H1 (cell line): ENCODE results near the gene PGP. TPM values are rescaled to one million over a fixed set of nuclear protein-coding genes. Genes with fewer than 3 reads are reported as not detected.

Source experiments
- CTCF ChIA-PET: fragments of 300-600 bp; sonication (Branson Sonifier 250); formaldehyde crosslinking; loops from one replicate; lab custom pipeline; 2021; ENCODE audit not compliant: partially characterized antibody; lab: Charles Lee
- POLR2A ChIA-PET: fragments of 300-600 bp; sonication (Branson Sonifier 250); formaldehyde crosslinking; loops from one replicate; lab custom pipeline; 2021; ENCODE audit warnings: inconsistent platforms; ENCODE audit not compliant: partially characterized antibody; lab: Charles Lee
- DNase-seq, 2 experiments: peaks; one replicate each; pipeline versions ENCODE4 v3.0.0 to v3.0.0-alpha.2; 2010 to 2022; ENCODE audit warnings: low spot score in 2 of 2, low read depth in 1 of 2, mixed read lengths in 1 of 2
- FAIRE-seq: peaks from 2 replicates; lab custom pipeline; 2011; peaks lifted over from hg19 to GRCh38; lab: Jason Lieb, UNC
- H2AFZ ChIP-seq: 2 replicates; pipeline ENCODE4 v1.8.1; 2012; ENCODE audit warnings: low read length, inconsistent platforms
- H2AK5ac ChIP-seq: 2 replicates; pipeline ENCODE4 v1.6.1; 2013; ENCODE audit warnings: low read depth, low read length
- H2BK120ac ChIP-seq: replicated peaks from 2 replicates; pipeline ENCODE3; 2013; ENCODE audit warnings: low read depth, low read length, inconsistent platforms
- H2BK12ac ChIP-seq: 2 replicates; pipeline ENCODE4 v1.6.1; 2013; ENCODE audit warnings: low read depth, low read length
- H2BK15ac ChIP-seq: 2 replicates; pipeline ENCODE4 v1.6.1; 2013; ENCODE audit warnings: low read length
- H2BK20ac ChIP-seq: 2 replicates; pipeline ENCODE4 v1.6.1; 2013; ENCODE audit warnings: low read length
- H2BK5ac ChIP-seq: 2 replicates; pipeline ENCODE4 v1.6.1; 2013; ENCODE audit warnings: low read depth, low read length
- H3K14ac ChIP-seq: 2 replicates; pipeline ENCODE4 v1.6.1; 2013; ENCODE audit warnings: inconsistent platforms; ENCODE audit not compliant: insufficient read length
- H3K18ac ChIP-seq: 2 replicates; pipeline ENCODE4 v1.6.1; 2013; ENCODE audit warnings: low read length; ENCODE audit errors: extremely low read depth
- H3K23ac ChIP-seq: 2 replicates; pipeline ENCODE4 v1.6.1; 2013; ENCODE audit warnings: inconsistent platforms; ENCODE audit not compliant: insufficient read length
- H3K23me2 ChIP-seq: 2 replicates; pipeline ENCODE4 v1.6.1; 2013; ENCODE audit warnings: low read depth, low read length
- H3K27ac ChIP-seq: 2 replicates; pipeline ENCODE4 v1.6.1; 2011; ENCODE audit warnings: low read depth, low read length, inconsistent platforms
- H3K27me3 ChIP-seq, 4 experiments: replicated peaks in 1 of 4; 1 replicate in 1 of 4; 2 replicates in 3 of 4; pipeline versions ENCODE4 v1.6.1 to v1.8.1; 2011 to 2013; ENCODE audit warnings: low read length in 3 of 4, mild to moderate bottlenecking in 3 of 4, inconsistent platforms in 2 of 4, mixed read lengths in 2 of 4, moderate library complexity in 1 of 4; ENCODE audit not compliant: control insufficient read depth in 3 of 4, insufficient read depth in 3 of 4; ENCODE audit errors: extremely low read depth in 1 of 4
- H3K36me3 ChIP-seq, 4 experiments: 2 replicates each; pipeline versions ENCODE4 v1.6.1 to v1.8.1; 2011 to 2013; ENCODE audit warnings: mild to moderate bottlenecking in 4 of 4, low read length in 3 of 4, moderate library complexity in 2 of 4, control low read depth in 1 of 4, inconsistent platforms in 1 of 4; ENCODE audit not compliant: insufficient read depth in 4 of 4, control insufficient read depth in 2 of 4
- H3K4ac ChIP-seq: replicated peaks from 2 replicates; pipeline ENCODE3; 2013; ENCODE audit warnings: low read length, low read depth, mixed read lengths, inconsistent platforms; ENCODE audit not compliant: insufficient read length
- H3K4me1 ChIP-seq, 4 experiments: replicated peaks in 1 of 4; 1 replicate in 1 of 4; 2 replicates in 3 of 4; pipeline versions ENCODE4 v1.6.1 to v1.8.1; 2011 to 2013; ENCODE audit warnings: low read length in 3 of 4, inconsistent platforms in 2 of 4, mixed read lengths in 1 of 4; ENCODE audit not compliant: insufficient read depth in 4 of 4, control insufficient read depth in 3 of 4
- H3K4me2 ChIP-seq, 2 experiments: 2 replicates each; pipeline versions ENCODE4 v1.6.1 to v1.8.1; 2011 to 2013; ENCODE audit warnings: low read depth in 2 of 2, low read length in 2 of 2, control low read depth in 1 of 2, inconsistent platforms in 1 of 2, mild to moderate bottlenecking in 1 of 2; ENCODE audit not compliant: insufficient read depth in 1 of 2
- H3K4me3 ChIP-seq, 4 experiments: fragments of 200-600, 300-600 bp in 1 of 4; sonication (generic), shearing (Covaris generic), sonication (Bioruptor Twin) in 1 of 4; 2 replicates each; pipeline versions ENCODE4 v1.5.1 to v1.8.1; 2011 to 2016; ENCODE audit warnings: low read length in 4 of 4, low read depth in 3 of 4, control low read depth in 2 of 4, inconsistent platforms in 2 of 4, mild to moderate bottlenecking in 2 of 4, mixed read lengths in 1 of 4, moderate library complexity in 1 of 4; ENCODE audit not compliant: insufficient read depth in 2 of 4; ENCODE audit errors: extremely low read depth in 1 of 4
- H3K56ac ChIP-seq: replicated peaks from 2 replicates; pipeline ENCODE3; 2013; ENCODE audit warnings: low read depth, mild to moderate bottlenecking, mixed read lengths, low read length, inconsistent platforms; ENCODE audit not compliant: insufficient read length
- H3K79me1 ChIP-seq: 2 replicates; pipeline ENCODE4 v1.6.1; 2013; ENCODE audit warnings: low read depth, low read length, control low read depth
- H3K79me2 ChIP-seq, 2 experiments: 2 replicates each; pipeline versions ENCODE4 v1.6.1 to v1.8.1; 2012 to 2013; ENCODE audit warnings: low read length in 2 of 2, mild to moderate bottlenecking in 2 of 2, inconsistent platforms in 1 of 2; ENCODE audit not compliant: insufficient read depth in 2 of 2, control insufficient read depth in 1 of 2
- H3K9ac ChIP-seq, 4 experiments: replicated peaks in 1 of 4; 1 replicate in 1 of 4; 2 replicates in 3 of 4; pipeline versions ENCODE4 v1.6.1 to v1.8.1; 2011 to 2013; ENCODE audit warnings: low read depth in 3 of 4, low read length in 3 of 4, control low read depth in 2 of 4, mild to moderate bottlenecking in 2 of 4, moderate library complexity in 2 of 4, inconsistent platforms in 1 of 4; ENCODE audit errors: extremely low read depth in 1 of 4
- H3K9me3 ChIP-seq, 2 experiments: 2 replicates each; pipeline versions ENCODE4 v1.6.1 to v1.8.1; 2012 to 2013; ENCODE audit warnings: mild to moderate bottlenecking in 2 of 2, moderate library complexity in 2 of 2, control low read depth in 1 of 2, inconsistent platforms in 1 of 2, low read depth in 1 of 2, low read length in 1 of 2, mixed read lengths in 1 of 2; ENCODE audit not compliant: insufficient read depth in 2 of 2
- H4K20me1 ChIP-seq, 2 experiments: replicated peaks in 1 of 2; 2 replicates each; pipeline versions ENCODE3 to v1.8.1; 2011 to 2013; ENCODE audit warnings: inconsistent platforms in 2 of 2, low read length in 2 of 2, mild to moderate bottlenecking in 1 of 2; ENCODE audit not compliant: insufficient read depth in 2 of 2, control insufficient read depth in 1 of 2
- H4K5ac ChIP-seq: 2 replicates; pipeline ENCODE4 v1.6.1; 2013; ENCODE audit warnings: low read length, low read depth, mixed read lengths, inconsistent platforms; ENCODE audit not compliant: insufficient read length
- H4K8ac ChIP-seq: 2 replicates; pipeline ENCODE4 v1.8.0; 2013; ENCODE audit warnings: mild to moderate bottlenecking, moderate library complexity, low read length, inconsistent platforms; ENCODE audit not compliant: insufficient read depth; ENCODE audit errors: extremely low read depth
- H4K91ac ChIP-seq: replicated peaks from 2 replicates; pipeline ENCODE3; 2013; ENCODE audit warnings: low read length, mixed read lengths, inconsistent platforms; ENCODE audit not compliant: insufficient read length
- CBX5 ChIP-seq: fragments of 300-800, 300-1000 bp; sonication (generic); IDR thresholded peaks from 2 replicates; pipeline ENCODE4 v1.7.1; 2016; ENCODE audit warnings: antibody characterized with exemption, low read length, low read depth
- EP300 ChIP-seq, 2 experiments: IDR thresholded peaks; 1 replicate in 1 of 2; 2 replicates in 1 of 2; pipeline ENCODE4 v1.6.1; 2011 to 2012; ENCODE audit warnings: low read depth in 2 of 2, low read length in 2 of 2, mild to moderate bottlenecking in 2 of 2, borderline replicate concordance in 1 of 2, inconsistent platforms in 1 of 2, moderate library complexity in 1 of 2
- GABPA ChIP-seq: IDR thresholded peaks from 2 replicates; pipeline ENCODE4 v1.6.1; 2011; ENCODE audit warnings: mild to moderate bottlenecking, low read length, moderate library complexity, borderline replicate concordance; ENCODE audit not compliant: insufficient read depth
- HDAC2 ChIP-seq, 2 experiments: fragments of 300-600 bp in 1 of 2; sonication (generic) in 1 of 2; IDR thresholded peaks; 2 replicates each; pipeline ENCODE4 v1.6.1; 2011 to 2012; ENCODE audit warnings: low read depth in 2 of 2, low read length in 2 of 2, mild to moderate bottlenecking in 2 of 2, moderate library complexity in 2 of 2, borderline replicate concordance in 1 of 2, inconsistent platforms in 1 of 2
- KDM5A ChIP-seq: fragments of 200-600 bp; IDR thresholded peaks from 2 replicates; pipeline ENCODE4 v1.7.1; 2012; ENCODE audit warnings: mild to moderate bottlenecking, low read length, inconsistent platforms, mixed read lengths
- RFX5 ChIP-seq: IDR thresholded peaks from 2 replicates; pipeline ENCODE4 v1.6.1; 2011; ENCODE audit warnings: low read depth, low read length, improper control_type of control experiment, borderline replicate concordance
- TAF1 ChIP-seq: IDR thresholded peaks from 2 replicates; pipeline ENCODE4 v1.6.1; 2011; ENCODE audit warnings: mild to moderate bottlenecking, low read depth, low read length
- TCF12 ChIP-seq: IDR thresholded peaks from 2 replicates; pipeline ENCODE4 v1.6.1; 2011; ENCODE audit warnings: low read depth, mild to moderate bottlenecking, low read length
- WGBS, 2 experiments: shearing (Covaris generic) in 1 of 2; methylation state at CpG; one replicate each; pipeline versions ENCODE4 v1.1.6 to v1.1.7; 2013 to 2015; ENCODE audit warnings: low lambda C conversion rate in 2 of 2, mixed read lengths in 2 of 2, inconsistent platforms in 1 of 2, low coverage in 1 of 2, missing lambda C conversion rate in 1 of 2; ENCODE audit not compliant: insufficient replicate concordance in 2 of 2, insufficient coverage in 1 of 2, insufficient read length in 1 of 2; ENCODE audit errors: extremely low coverage in 1 of 2, missing lambda C conversion rate in 1 of 2; 5-methylcytosine and 5-hydroxymethylcytosine counted together
- polyA plus RNA-seq, 7 experiments: library from polyadenylated mRNA; depleted of rRNA in 3 of 7; stranded (reverse) in 5 of 7; unstranded in 2 of 7; fragments of >200 nt in 5 of 7; fragments of 200-250 nt in 2 of 7; gene quantifications; 1 replicate in 5 of 7; 2 replicates in 1 of 7; 4 replicates in 1 of 7; pipeline versions ENCODE4 v1.2.1 to v1.2.3, GENCODE V29; 2011 to 2013; ENCODE audit warnings: missing spikeins in 2 of 7, mixed read lengths in 2 of 7
- total RNA-seq: library from RNA; stranded (reverse); fragmentation: NEBNext Ultra II Directional; extraction: Animal tissue kit (Norgen Biotek cat#: 25700); gene quantifications from 2 replicates; pipeline ENCODE4 v1.2.1, GENCODE V29; 2021
- TF ChIP-seq, protein P1 (sequence below): IDR thresholded peaks from 2 replicates; pipeline ENCODE4 v1.6.1; 2011; ENCODE audit warnings: low read length, improper control_type of control experiment

The PGP gene
- total and polyA plus RNA-seq, 2 of the 8 experiments (the other 6 are each of a cell fraction or from before 2014, with no cell fraction given) = 30.9 to 55.9 TPM

DNA sequence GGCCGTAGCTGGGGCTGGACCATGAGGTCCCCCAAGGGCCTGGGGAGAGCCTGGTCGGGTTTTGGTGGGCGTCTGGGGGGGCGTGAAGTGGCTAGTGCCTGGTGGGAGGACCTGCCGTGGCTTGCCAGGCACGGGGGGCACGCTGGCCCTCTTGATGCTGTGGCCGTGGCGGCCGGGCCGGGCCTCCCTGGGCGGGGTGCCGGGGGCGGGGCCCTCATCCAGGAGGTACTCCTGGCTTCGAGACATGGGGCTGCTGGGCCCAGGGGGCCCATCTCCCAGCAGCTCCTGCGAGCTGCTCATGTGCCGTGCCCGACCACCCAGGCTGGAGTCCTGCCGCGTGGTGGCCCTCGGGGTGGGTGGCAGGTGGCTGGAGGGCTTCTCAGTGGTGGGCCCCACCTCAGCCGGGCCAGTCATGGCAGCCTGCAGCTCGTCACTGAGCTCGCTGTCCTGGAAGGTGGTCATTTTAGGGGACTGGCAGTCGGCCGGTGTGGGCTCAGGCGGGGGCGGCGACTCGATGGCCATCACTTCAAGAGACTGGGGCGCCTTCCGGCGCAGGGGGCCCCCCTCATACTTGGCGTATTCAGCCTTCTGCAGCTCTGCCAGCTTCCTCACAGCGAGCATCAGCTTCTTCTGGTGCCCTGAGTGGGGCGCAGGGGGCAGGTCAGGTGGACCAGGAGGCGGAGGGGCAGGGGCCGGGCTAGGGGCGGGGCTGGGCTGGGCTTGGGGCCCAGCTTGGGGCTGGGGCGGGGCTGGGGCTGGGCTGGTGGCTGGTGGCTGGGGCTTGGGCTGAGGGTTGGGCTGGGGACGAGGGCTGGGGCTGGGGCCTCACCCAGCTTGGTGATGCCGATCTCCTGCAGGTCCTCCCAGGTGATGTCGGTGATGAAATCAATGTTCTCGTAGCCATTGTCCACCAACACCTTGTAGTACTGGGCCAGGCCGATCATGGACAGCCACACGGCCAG, 33.4 kb downstream of the PGP start:
- H3K27ac ChIP-seq = no peak overlapping the region
- peaks cover 0 to 7% (median 2%) of the 10 kb centered on the region in 4 experiments; a peak in 4 of 7 replicates for H3K4me1 ChIP-seq
- no peak overlapping the region for H3K56ac ChIP-seq
- H3K9me3 ChIP-seq = no peaks in the 10 kb centered on the region
- no peak overlapping the region for H3K4me3 ChIP-seq
- H4K20me1 ChIP-seq = peaks cover 0 to 10% of the 10 kb centered on the region in 2 experiments
- H3K27me3 ChIP-seq = no peaks in the 10 kb centered on the region; a peak in 1 of 7 replicates
- H4K8ac ChIP-seq = peak overlapping the region; percentile 25; the same call in 1 of the 2 replicates
- H2AFZ ChIP-seq = no peak overlapping the region
- no peak overlapping the region for H2BK5ac ChIP-seq
- H3K79me1 ChIP-seq = no peaks in the 10 kb centered on the region
- FAIRE-seq (no peak), DNase-seq (no peak)
- ChIA-PET POLR2A (interaction anchor here (0.7 to 3.2 kb wide), 11 partner anchors 9 to 333 kb away, joined by 3 to 23 read pairs (median 4); partner anchors contain the start of genes ATP6V0C, DNASE1L2, MLST8 and RPS2), CTCF (interaction anchor here (1.0 to 1.9 kb wide), 5 partner anchors 13 to 320 kb away, joined by 3 to 5 read pairs (median 4); no protein-coding TSS in a partner anchor)
- H2BK20ac ChIP-seq = no peak overlapping the region
- H2BK15ac ChIP-seq = no peak overlapping the region
- no peak overlapping the region for H3K14ac ChIP-seq
- WGBS, 2 experiments = 92% methylated on average over 30 of the region's 46 CpGs; no CpG with 5 or more reads in 1 of the 2 experiments
- no peak overlapping the region for H4K91ac ChIP-seq
- H3K18ac ChIP-seq = no peak overlapping the region
- H2BK12ac ChIP-seq = no peak overlapping the region
- no peak overlapping the region for H3K4me2 ChIP-seq
- H3K23me2 ChIP-seq = peaks cover 2% of the 10 kb centered on the region; the same call in 1 of the 2 replicates
- H3K79me2 ChIP-seq = no peaks in the 10 kb centered on the region
- H3K36me3 ChIP-seq = peaks cover 0 to 16% (median 3%) of the 10 kb centered on the region in 4 experiments; a peak in 5 of 8 replicates
- no peak overlapping the region for H4K5ac ChIP-seq
- no peak overlapping the region for H3K23ac ChIP-seq
- no peak overlapping the region; a peak in 1 of 7 replicates for H3K9ac ChIP-seq
- H2BK120ac ChIP-seq = no peak overlapping the region
- H2AK5ac ChIP-seq = no peak overlapping the region
- TF ChIP-seq EP300 (IDR thresholded peaks at IDR 0.05; ENCODE audit: borderline replicate concordance in 1 of 2, low read depth in 2 of 2, low read length in 2 of 2) = no peak
- TF ChIP-seq GABPA = no peak
- TF ChIP-seq RFX5 = no peak
- TF ChIP-seq, protein P1, sequence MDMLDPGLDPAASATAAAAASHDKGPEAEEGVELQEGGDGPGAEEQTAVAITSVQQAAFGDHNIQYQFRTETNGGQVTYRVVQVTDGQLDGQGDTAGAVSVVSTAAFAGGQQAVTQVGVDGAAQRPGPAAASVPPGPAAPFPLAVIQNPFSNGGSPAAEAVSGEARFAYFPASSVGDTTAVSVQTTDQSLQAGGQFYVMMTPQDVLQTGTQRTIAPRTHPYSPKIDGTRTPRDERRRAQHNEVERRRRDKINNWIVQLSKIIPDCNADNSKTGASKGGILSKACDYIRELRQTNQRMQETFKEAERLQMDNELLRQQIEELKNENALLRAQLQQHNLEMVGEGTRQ = no peak
- no peak for TF ChIP-seq TAF1
- no peak for TF ChIP-seq HDAC2 (IDR thresholded peaks at IDR 0.05; ENCODE audit: borderline replicate concordance in 1 of 2, low read depth in 2 of 2, low read length in 2 of 2)
- no peak for TF ChIP-seq TCF12
- TF ChIP-seq CBX5 = no peak
- TF ChIP-seq KDM5A = no peak
- H3K4ac ChIP-seq = no peak overlapping the region
